GM21390 (cell line): ENCODE data around the gene ASCC3.
"Not testable (repeated sequence)": the region's sequence is repeated elsewhere in the genome, so short reads cannot be mapped to it uniquely, and the experiment has no call there.

Source experiments
- ATAC-seq: cut with Tn5 transposase; IDR thresholded peaks from one replicate; pipeline ENCODE4 v1.9.1; 2021; ENCODE audit not compliant: unreplicated experiment

The ASCC3 gene

GRCh38 chr6:100808638-100809275 lies 72.4 kb downstream of the ASCC3 start:
- no peak for ATAC-seq

GRCh38 chr6:100806296-100806695 lies 74.8 kb downstream of the ASCC3 start:
- ATAC-seq: no peak

- ATAC-seq: no peak
Observed at GRCh38 chr6:100803264-100804045, 77.7 kb downstream of the ASCC3 start.

GRCh38 chr6:100801036-100801435 lies 80.1 kb downstream of the ASCC3 start:
- no peak for ATAC-seq

GRCh38 chr6:100796049-100796823 lies 84.9 kb downstream of the ASCC3 start:
- ATAC-seq: peak; percentile 97

- no peak for ATAC-seq
Observed at GRCh38 chr6:100790084-100790483, 91.0 kb downstream of the ASCC3 start.

GRCh38 chr6:100785982-100786381 lies 95.1 kb downstream of the ASCC3 start:
- no peak for ATAC-seq

GRCh38 chr6:100780648-100781047 lies 100.5 kb downstream of the ASCC3 start:
- ATAC-seq: no peak

GRCh38 chr6:100775667-100776066 lies 105.5 kb downstream of the ASCC3 start:
- ATAC-seq: no peak

GRCh38 chr6:100774681-100775080 lies 106.4 kb downstream of the ASCC3 start:
- ATAC-seq: no peak

GRCh38 chr6:100768816-100769351 lies 112.2 kb downstream of the ASCC3 start:
- peak; percentile 57 for ATAC-seq

GRCh38 chr6:100763617-100764241 lies 117.4 kb downstream of the ASCC3 start:
- ATAC-seq: no peak

GRCh38 chr6:100761841-100762240 lies 119.3 kb downstream of the ASCC3 start:
- ATAC-seq: no peak

GRCh38 chr6:100758386-100758785 lies 122.7 kb downstream of the ASCC3 start:
- ATAC-seq: not testable (repeated sequence)

GRCh38 chr6:100753421-100753820 lies 127.7 kb downstream of the ASCC3 start:
- ATAC-seq: no peak

- ATAC-seq: no peak
Observed at GRCh38 chr6:100751590-100751989, 129.5 kb downstream of the ASCC3 start.

GRCh38 chr6:100745419-100746041 lies 135.6 kb downstream of the ASCC3 start:
- no peak for ATAC-seq

- no peak for ATAC-seq
Observed at GRCh38 chr6:100740439-100740838, 140.7 kb downstream of the ASCC3 start.

- not testable (repeated sequence) for ATAC-seq
Observed at GRCh38 chr6:100737720-100738119, 143.4 kb downstream of the ASCC3 start.

GRCh38 chr6:100731411-100731810 lies 149.7 kb downstream of the ASCC3 start:
- no peak for ATAC-seq
